H1 (cell line): ENCODE data around the gene LYAR. TPM values are rescaled to one million over a fixed set of nuclear protein-coding genes. Genes with fewer than 3 reads are reported as not detected.

Source experiments
- RBBP5 ChIP-seq: IDR thresholded peaks from 2 replicates; pipeline ENCODE4 v1.7.1; 2012; ENCODE audit warnings: low read depth, mild to moderate bottlenecking, inconsistent platforms, low read length, moderate library complexity, borderline replicate concordance
- SAP30 ChIP-seq: fragments of 300-600 bp; sonication (generic); IDR thresholded peaks from 2 replicates; pipeline ENCODE4 v1.7.1; 2012; ENCODE audit warnings: low read length, moderate library complexity, mild to moderate bottlenecking, inconsistent platforms; ENCODE audit not compliant: insufficient read depth, insufficient replicate concordance
- SP1 ChIP-seq: IDR thresholded peaks from 2 replicates; pipeline ENCODE4 v1.6.1; 2011; ENCODE audit warnings: low read depth, low read length
- polyA plus RNA-seq, 7 experiments: library from polyadenylated mRNA; depleted of rRNA in 3 of 7; stranded (reverse) in 5 of 7; unstranded in 2 of 7; fragments of >200 nt in 5 of 7; fragments of 200-250 nt in 2 of 7; gene quantifications; 1 replicate in 5 of 7; 2 replicates in 1 of 7; 4 replicates in 1 of 7; pipeline versions ENCODE4 v1.2.1 to v1.2.3, GENCODE V29; 2011 to 2013; ENCODE audit warnings: missing spikeins in 2 of 7, mixed read lengths in 2 of 7
- total RNA-seq: library from RNA; stranded (reverse); fragmentation: NEBNext Ultra II Directional; extraction: Animal tissue kit (Norgen Biotek cat#: 25700); gene quantifications from 2 replicates; pipeline ENCODE4 v1.2.1, GENCODE V29; 2021
- TF ChIP-seq, protein P1 (sequence below): IDR thresholded peaks from 2 replicates; pipeline ENCODE4 v1.6.1; 2012; ENCODE audit warnings: inconsistent platforms

LYAR gene
- total and polyA plus RNA-seq, 2 of the 8 experiments (the other 6 are each of a cell fraction or from before 2014, with no cell fraction given), result 6.5 to 46.9 TPM

DNA sequence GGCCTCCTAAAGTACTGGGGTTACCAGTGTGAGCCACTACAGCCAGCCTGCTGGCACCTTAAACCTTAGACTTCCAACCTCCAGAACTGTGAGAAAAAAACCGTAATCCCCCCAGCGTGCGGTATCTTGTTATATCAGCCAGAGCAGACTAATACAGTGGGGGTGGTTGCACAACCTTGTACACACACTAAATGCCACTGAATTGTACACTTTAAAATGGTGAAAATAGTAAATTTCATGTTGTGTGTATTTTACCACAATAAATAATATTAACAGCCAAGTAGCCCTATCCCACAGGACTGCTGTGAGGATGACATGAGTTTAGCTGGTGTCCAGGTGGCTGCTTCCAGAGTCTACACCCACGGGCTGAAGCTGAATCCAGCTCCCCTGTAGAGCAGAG lies 38.9 kb upstream of the LYAR start (continued):
- TF ChIP-seq SAP30, result no peak
- no peak for TF ChIP-seq SP1
- TF ChIP-seq RBBP5, result no peak
- TF ChIP-seq, protein P1, sequence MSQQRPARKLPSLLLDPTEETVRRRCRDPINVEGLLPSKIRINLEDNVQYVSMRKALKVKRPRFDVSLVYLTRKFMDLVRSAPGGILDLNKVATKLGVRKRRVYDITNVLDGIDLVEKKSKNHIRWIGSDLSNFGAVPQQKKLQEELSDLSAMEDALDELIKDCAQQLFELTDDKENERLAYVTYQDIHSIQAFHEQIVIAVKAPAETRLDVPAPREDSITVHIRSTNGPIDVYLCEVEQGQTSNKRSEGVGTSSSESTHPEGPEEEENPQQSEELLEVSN, result no peak
